Mesendoderm (in vitro differentiated cells): ENCODE results near the gene PEX5.
"Not testable (repeated sequence)": the region's sequence is repeated elsewhere in the genome, so short reads cannot be mapped to it uniquely, and the experiment has no call there.

Source experiments
- DNase-seq: peaks from one replicate; pipeline ENCODE4 v3.0.0; 2013
- H2AK5ac ChIP-seq: 2 replicates; pipeline ENCODE4 v1.6.1; 2013; ENCODE audit warnings: low read length, inconsistent platforms
- H2BK120ac ChIP-seq: 2 replicates; pipeline ENCODE4 v1.6.1; 2013; ENCODE audit warnings: low read depth, mild to moderate bottlenecking, low read length, moderate library complexity, mixed read lengths
- H2BK15ac ChIP-seq: replicated peaks from 2 replicates; pipeline ENCODE4 v1.6.1; 2013; ENCODE audit warnings: low read depth, mild to moderate bottlenecking, moderate library complexity
- H2BK5ac ChIP-seq: 2 replicates; pipeline ENCODE4 v1.6.1; 2013; ENCODE audit warnings: low read length, inconsistent platforms
- H3K18ac ChIP-seq: 2 replicates; pipeline ENCODE4 v1.6.1; 2013; ENCODE audit warnings: mild to moderate bottlenecking, low read length, mixed read lengths
- H3K23ac ChIP-seq: one replicate; pipeline ENCODE4 v1.6.1; 2013; ENCODE audit warnings: low read length
- H3K27ac ChIP-seq: 2 replicates; pipeline ENCODE4 v1.5.1; 2013; ENCODE audit warnings: low read depth, mild to moderate bottlenecking, inconsistent platforms, low read length, moderate library complexity
- H3K27me3 ChIP-seq: 2 replicates; pipeline ENCODE4 v1.6.1; 2013; ENCODE audit warnings: low read length, control low read depth, mild to moderate bottlenecking, inconsistent platforms; ENCODE audit not compliant: insufficient read depth, poor library complexity
- H3K36me3 ChIP-seq: 2 replicates; pipeline ENCODE4 v1.6.1; 2013; ENCODE audit warnings: low read length, inconsistent platforms; ENCODE audit not compliant: control insufficient read depth, insufficient read depth
- H3K4ac ChIP-seq: one replicate; pipeline ENCODE4 v1.6.1; 2013; ENCODE audit warnings: low read depth, mild to moderate bottlenecking, low read length, moderate library complexity
- H3K4me1 ChIP-seq: 2 replicates; pipeline ENCODE4 v1.6.1; 2013; ENCODE audit warnings: low read depth, low read length, inconsistent platforms; ENCODE audit not compliant: control insufficient read depth
- H3K4me2 ChIP-seq: 2 replicates; pipeline ENCODE4 v1.6.1; 2013; ENCODE audit warnings: low read length
- H3K4me3 ChIP-seq: 2 replicates; pipeline ENCODE4 v1.5.1; 2013; ENCODE audit warnings: mild to moderate bottlenecking, low read length
- H3K56ac ChIP-seq: one replicate; pipeline ENCODE4 v1.6.1; 2013; ENCODE audit warnings: low read length
- H3K79me1 ChIP-seq: 2 replicates; pipeline ENCODE4 v1.6.1; 2013; ENCODE audit warnings: low read length, inconsistent platforms
- H3K79me2 ChIP-seq: 2 replicates; pipeline ENCODE4 v1.6.1; 2013; ENCODE audit warnings: mild to moderate bottlenecking, low read length; ENCODE audit not compliant: control insufficient read depth, insufficient read depth
- H3K9ac ChIP-seq: 2 replicates; pipeline ENCODE4 v1.6.1; 2013; ENCODE audit warnings: low read length, inconsistent platforms
- H4K5ac ChIP-seq: one replicate; pipeline ENCODE4 v1.6.1; 2013; ENCODE audit warnings: low read length
- H4K8ac ChIP-seq: one replicate; pipeline ENCODE4 v1.6.1; 2013; ENCODE audit warnings: low read depth, mild to moderate bottlenecking, control low read depth, low read length, moderate library complexity
- WGBS: extraction: QIAGEN DNeasy Blood & Tissue Kit; methylation state at CpG from one replicate; pipeline ENCODE4 v1.1.7; 2013; ENCODE audit warnings: low lambda C conversion rate, missing lambda C conversion rate; ENCODE audit not compliant: insufficient coverage; ENCODE audit errors: extremely low coverage; 5-methylcytosine and 5-hydroxymethylcytosine counted together

PEX5 gene

GRCh38 chr12:7178481-7178880, 11.0 kb upstream of the PEX5 start:
- Histone ChIP-seq H3K9ac (no peak overlapping the region), H3K23ac (no peak overlapping the region), H3K4ac (no peak overlapping the region), H3K79me2 (no peaks in the 10 kb centered on the region), H3K4me1 (no peaks in the 10 kb centered on the region), H3K36me3 (no peaks in the 10 kb centered on the region), H3K18ac (no peak overlapping the region), H3K56ac (no peak overlapping the region), H3K79me1 (no peaks in the 10 kb centered on the region), H4K8ac (no peak overlapping the region), H2AK5ac (no peak overlapping the region), H4K5ac (no peak overlapping the region), H2BK120ac (no peak overlapping the region), H3K27ac (no peak overlapping the region), H3K4me2 (no peak overlapping the region), H2BK15ac (no peak overlapping the region), H3K4me3 (no peak overlapping the region), H2BK5ac (no peak overlapping the region), H3K27me3 (no peaks in the 10 kb centered on the region)
- no CpG with 5 or more reads among the region's 2 CpGs for WGBS
- no peak for DNase-seq

- Histone ChIP-seq H2BK5ac (no peak overlapping the region), H3K79me2 (no peaks in the 10 kb centered on the region), H2AK5ac (no peak overlapping the region), H3K56ac (no peak overlapping the region), H3K18ac (no peak overlapping the region), H3K4me3 (no peak overlapping the region), H3K4me1 (no peaks in the 10 kb centered on the region), H3K4ac (no peak overlapping the region), H4K5ac (no peak overlapping the region), H3K79me1 (no peaks in the 10 kb centered on the region), H2BK15ac (no peak overlapping the region), H3K9ac (no peak overlapping the region), H3K4me2 (no peak overlapping the region), H3K23ac (no peak overlapping the region), H4K8ac (no peak overlapping the region), H3K36me3 (no peaks in the 10 kb centered on the region), H2BK120ac (no peak overlapping the region), H3K27ac (no peak overlapping the region), H3K27me3 (no peaks in the 10 kb centered on the region)
- no peak for DNase-seq
- WGBS: no CpG with 5 or more reads among the region's 1 CpG
Measured at GRCh38 chr12:7180685-7181084, 8.8 kb upstream of the PEX5 start.

GRCh38 chr12:7186058-7186457, 3.4 kb upstream of the PEX5 start:
- not testable (repeated sequence) for H3K23ac ChIP-seq, H4K5ac ChIP-seq, H3K18ac ChIP-seq, H3K79me2 ChIP-seq, H3K9ac ChIP-seq, H3K27me3 ChIP-seq, H3K4me2 ChIP-seq, H3K4me3 ChIP-seq, H2AK5ac ChIP-seq, H3K79me1 ChIP-seq, H4K8ac ChIP-seq, H2BK15ac ChIP-seq, H3K4ac ChIP-seq, H3K56ac ChIP-seq, H2BK5ac ChIP-seq, H3K36me3 ChIP-seq, H3K4me1 ChIP-seq, H3K27ac ChIP-seq, H2BK120ac ChIP-seq
- DNase-seq: peak; percentile 41
- WGBS: no CpG with 5 or more reads among the region's 2 CpGs

GRCh38 chr12:7188562-7189397, 706 bp upstream of the PEX5 start:
- peaks cover 2% of the 10 kb centered on the region for H3K4me1 ChIP-seq
- H2BK5ac ChIP-seq: no peak overlapping the region
- no peak overlapping the region for H3K18ac ChIP-seq
- H3K4me3 ChIP-seq: peak overlapping the region; percentile 62
- H3K23ac ChIP-seq: no peak overlapping the region
- DNase-seq: peak; percentile 93
- no peaks in the 10 kb centered on the region for H3K79me1 ChIP-seq
- peak overlapping the region; percentile 67 for H3K9ac ChIP-seq
- peak overlapping the region; percentile 81 for H3K56ac ChIP-seq
- no peak overlapping the region for H2BK15ac ChIP-seq
- H3K36me3 ChIP-seq: no peaks in the 10 kb centered on the region
- H2BK120ac ChIP-seq: no peak overlapping the region
- peak overlapping the region; percentile 58 for H3K4me2 ChIP-seq
- WGBS: no CpG with 5 or more reads among the region's 21 CpGs
- H4K8ac ChIP-seq: no peak overlapping the region
- H3K4ac ChIP-seq: no peak overlapping the region
- H3K79me2 ChIP-seq: no peaks in the 10 kb centered on the region
- H4K5ac ChIP-seq: no peak overlapping the region
- H2AK5ac ChIP-seq: no peak overlapping the region
- no peak overlapping the region for H3K27ac ChIP-seq
- H3K27me3 ChIP-seq: no peaks in the 10 kb centered on the region

- no peak overlapping the region for H3K18ac ChIP-seq
- no peak overlapping the region for H3K23ac ChIP-seq
- peak overlapping the region; percentile 81 for H3K9ac ChIP-seq
- DNase-seq: peak; percentile 39
- no peaks in the 10 kb centered on the region for H3K79me1 ChIP-seq
- H3K4ac ChIP-seq: no peak overlapping the region
- peaks cover 4% of the 10 kb centered on the region for H3K4me1 ChIP-seq
- no peaks in the 10 kb centered on the region for H3K36me3 ChIP-seq
- no peaks in the 10 kb centered on the region for H3K79me2 ChIP-seq
- peak overlapping the region; percentile 90 for H3K56ac ChIP-seq
- no peaks in the 10 kb centered on the region for H3K27me3 ChIP-seq
- no peak overlapping the region for H4K8ac ChIP-seq
- H2BK15ac ChIP-seq: no peak overlapping the region
- H2BK120ac ChIP-seq: no peak overlapping the region
- H3K27ac ChIP-seq: no peak overlapping the region
- no peak overlapping the region for H2AK5ac ChIP-seq
- peak overlapping the region; percentile 69 for H3K4me2 ChIP-seq
- no peak overlapping the region for H2BK5ac ChIP-seq
- no CpG with 5 or more reads among the region's 17 CpGs for WGBS
- H4K5ac ChIP-seq: no peak overlapping the region
- H3K4me3 ChIP-seq: peak overlapping the region; percentile 76
Measured at GRCh38 chr12:7190268-7191055, 976 bp downstream of the PEX5 start.
